Ishikawa (cell line): ENCODE measurements around the gene SOX6.

Experiments
- CEBPB ChIP-seq: IDR thresholded peaks from 2 replicates; pipeline ENCODE4 v1.6.1; 2012
- CREB1 ChIP-seq: IDR thresholded peaks from 2 replicates; pipeline ENCODE4 v1.6.1; 2012; ENCODE audit warnings: low read depth
- EGR1 ChIP-seq: IDR thresholded peaks from 2 replicates; pipeline ENCODE4 v1.6.1; 2012
- EP300 ChIP-seq: IDR thresholded peaks from 2 replicates; pipeline ENCODE4 v1.6.1; 2012; ENCODE audit warnings: borderline replicate concordance
- FOXM1 ChIP-seq: IDR thresholded peaks from 2 replicates; pipeline ENCODE4 v1.6.1; 2012; ENCODE audit warnings: low read depth, borderline replicate concordance
- NFIC ChIP-seq: IDR thresholded peaks from 2 replicates; pipeline ENCODE4 v1.6.1; 2012
- RAD21 ChIP-seq: IDR thresholded peaks from 2 replicates; pipeline ENCODE4 v1.6.1; 2012; ENCODE audit warnings: low read depth
- TAF1 ChIP-seq: IDR thresholded peaks from 2 replicates; pipeline ENCODE4 v1.6.1; 2012; ENCODE audit warnings: low read depth, mild to moderate bottlenecking
- TCF12 ChIP-seq: IDR thresholded peaks from 2 replicates; pipeline ENCODE4 v1.6.1; 2012; ENCODE audit warnings: low read depth
- TEAD4 ChIP-seq: IDR thresholded peaks from 2 replicates; pipeline ENCODE4 v1.6.1; 2012
- YY1 ChIP-seq: IDR thresholded peaks from 2 replicates; pipeline ENCODE4 v1.6.1; 2012; ENCODE audit warnings: low read depth
- ZBTB7A ChIP-seq: IDR thresholded peaks from 2 replicates; pipeline ENCODE4 v1.6.1; 2012; ENCODE audit warnings: low read depth
- TF ChIP-seq, protein P1 (sequence below): IDR thresholded peaks from 2 replicates; pipeline ENCODE4 v1.6.1; 2012
- TF ChIP-seq, protein P2 (sequence below): IDR thresholded peaks from 2 replicates; pipeline ENCODE4 v1.6.1; 2012; ENCODE audit warnings: low read depth, mild to moderate bottlenecking
- TF ChIP-seq, protein P3 (sequence below): IDR thresholded peaks from 2 replicates; pipeline ENCODE4 v1.6.1; 2012

Gene SOX6

DNA sequence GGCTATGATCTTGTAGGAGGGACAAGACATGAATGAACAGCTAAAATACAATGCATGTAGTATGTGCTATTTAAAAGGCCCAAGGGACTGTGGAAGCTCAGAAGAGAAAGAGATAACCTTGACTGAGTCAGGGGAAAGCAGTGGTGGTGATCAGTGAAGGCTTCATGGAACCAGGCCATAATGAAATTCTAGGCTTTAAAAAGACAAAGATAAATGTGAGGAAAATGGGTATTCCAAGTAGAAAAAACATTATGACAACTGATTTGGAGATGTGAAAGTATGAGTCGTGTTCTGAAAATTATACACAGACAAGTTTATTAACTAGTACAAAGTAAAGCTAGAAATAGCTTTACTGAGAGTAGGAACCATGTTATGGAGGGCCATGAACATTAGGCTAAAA lies 189.8 kb downstream of the SOX6 start:
- TF ChIP-seq CEBPB = no peak
- no peak for TF ChIP-seq YY1
- TF ChIP-seq EGR1 = no peak
- TF ChIP-seq TCF12 = no peak
- TF ChIP-seq CREB1 = no peak
- no peak for TF ChIP-seq TEAD4
- TF ChIP-seq, protein P1, sequence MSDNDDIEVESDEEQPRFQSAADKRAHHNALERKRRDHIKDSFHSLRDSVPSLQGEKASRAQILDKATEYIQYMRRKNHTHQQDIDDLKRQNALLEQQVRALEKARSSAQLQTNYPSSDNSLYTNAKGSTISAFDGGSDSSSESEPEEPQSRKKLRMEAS = no peak
- TF ChIP-seq EP300 = no peak
- no peak for TF ChIP-seq FOXM1
- TF ChIP-seq, protein P2, sequence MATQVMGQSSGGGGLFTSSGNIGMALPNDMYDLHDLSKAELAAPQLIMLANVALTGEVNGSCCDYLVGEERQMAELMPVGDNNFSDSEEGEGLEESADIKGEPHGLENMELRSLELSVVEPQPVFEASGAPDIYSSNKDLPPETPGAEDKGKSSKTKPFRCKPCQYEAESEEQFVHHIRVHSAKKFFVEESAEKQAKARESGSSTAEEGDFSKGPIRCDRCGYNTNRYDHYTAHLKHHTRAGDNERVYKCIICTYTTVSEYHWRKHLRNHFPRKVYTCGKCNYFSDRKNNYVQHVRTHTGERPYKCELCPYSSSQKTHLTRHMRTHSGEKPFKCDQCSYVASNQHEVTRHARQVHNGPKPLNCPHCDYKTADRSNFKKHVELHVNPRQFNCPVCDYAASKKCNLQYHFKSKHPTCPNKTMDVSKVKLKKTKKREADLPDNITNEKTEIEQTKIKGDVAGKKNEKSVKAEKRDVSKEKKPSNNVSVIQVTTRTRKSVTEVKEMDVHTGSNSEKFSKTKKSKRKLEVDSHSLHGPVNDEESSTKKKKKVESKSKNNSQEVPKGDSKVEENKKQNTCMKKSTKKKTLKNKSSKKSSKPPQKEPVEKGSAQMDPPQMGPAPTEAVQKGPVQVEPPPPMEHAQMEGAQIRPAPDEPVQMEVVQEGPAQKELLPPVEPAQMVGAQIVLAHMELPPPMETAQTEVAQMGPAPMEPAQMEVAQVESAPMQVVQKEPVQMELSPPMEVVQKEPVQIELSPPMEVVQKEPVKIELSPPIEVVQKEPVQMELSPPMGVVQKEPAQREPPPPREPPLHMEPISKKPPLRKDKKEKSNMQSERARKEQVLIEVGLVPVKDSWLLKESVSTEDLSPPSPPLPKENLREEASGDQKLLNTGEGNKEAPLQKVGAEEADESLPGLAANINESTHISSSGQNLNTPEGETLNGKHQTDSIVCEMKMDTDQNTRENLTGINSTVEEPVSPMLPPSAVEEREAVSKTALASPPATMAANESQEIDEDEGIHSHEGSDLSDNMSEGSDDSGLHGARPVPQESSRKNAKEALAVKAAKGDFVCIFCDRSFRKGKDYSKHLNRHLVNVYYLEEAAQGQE = no peak
- no peak for TF ChIP-seq NFIC
- TF ChIP-seq RAD21 = no peak
- no peak for TF ChIP-seq ZBTB7A
- TF ChIP-seq TAF1 = no peak
- TF ChIP-seq, protein P3, sequence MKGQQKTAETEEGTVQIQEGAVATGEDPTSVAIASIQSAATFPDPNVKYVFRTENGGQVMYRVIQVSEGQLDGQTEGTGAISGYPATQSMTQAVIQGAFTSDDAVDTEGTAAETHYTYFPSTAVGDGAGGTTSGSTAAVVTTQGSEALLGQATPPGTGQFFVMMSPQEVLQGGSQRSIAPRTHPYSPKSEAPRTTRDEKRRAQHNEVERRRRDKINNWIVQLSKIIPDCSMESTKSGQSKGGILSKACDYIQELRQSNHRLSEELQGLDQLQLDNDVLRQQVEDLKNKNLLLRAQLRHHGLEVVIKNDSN = no peak

DNA sequence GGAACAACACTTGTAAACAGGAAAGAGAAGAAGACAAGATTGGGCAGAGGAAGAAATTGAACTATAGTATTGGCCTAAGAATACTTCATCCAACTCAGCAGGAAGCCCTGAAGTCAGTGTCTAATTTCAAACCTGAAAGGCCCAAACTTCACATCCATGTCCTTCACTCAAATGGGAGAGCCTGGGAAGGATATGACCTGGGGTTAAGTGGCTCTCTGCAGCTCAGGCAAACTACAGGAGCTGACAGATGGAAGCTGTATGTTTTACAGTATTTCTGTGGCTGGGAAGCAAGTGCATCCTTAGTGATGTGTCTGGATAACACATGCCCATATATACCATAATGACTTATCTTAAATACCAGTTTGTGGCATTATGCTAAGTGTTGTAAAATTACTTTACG lies 196.2 kb downstream of the SOX6 start:
- TF ChIP-seq CREB1 = no peak
- no peak for TF ChIP-seq YY1
- no peak for TF ChIP-seq EP300
- TF ChIP-seq TAF1 = no peak
- no peak for TF ChIP-seq TCF12
- TF ChIP-seq CEBPB = no peak
- TF ChIP-seq, protein P3 = no peak
- no peak for TF ChIP-seq TEAD4
- TF ChIP-seq NFIC = no peak
- TF ChIP-seq EGR1 = no peak
- TF ChIP-seq, protein P1 = no peak
- no peak for TF ChIP-seq FOXM1
- TF ChIP-seq, protein P2 = no peak
- TF ChIP-seq RAD21 = no peak
- no peak for TF ChIP-seq ZBTB7A

DNA sequence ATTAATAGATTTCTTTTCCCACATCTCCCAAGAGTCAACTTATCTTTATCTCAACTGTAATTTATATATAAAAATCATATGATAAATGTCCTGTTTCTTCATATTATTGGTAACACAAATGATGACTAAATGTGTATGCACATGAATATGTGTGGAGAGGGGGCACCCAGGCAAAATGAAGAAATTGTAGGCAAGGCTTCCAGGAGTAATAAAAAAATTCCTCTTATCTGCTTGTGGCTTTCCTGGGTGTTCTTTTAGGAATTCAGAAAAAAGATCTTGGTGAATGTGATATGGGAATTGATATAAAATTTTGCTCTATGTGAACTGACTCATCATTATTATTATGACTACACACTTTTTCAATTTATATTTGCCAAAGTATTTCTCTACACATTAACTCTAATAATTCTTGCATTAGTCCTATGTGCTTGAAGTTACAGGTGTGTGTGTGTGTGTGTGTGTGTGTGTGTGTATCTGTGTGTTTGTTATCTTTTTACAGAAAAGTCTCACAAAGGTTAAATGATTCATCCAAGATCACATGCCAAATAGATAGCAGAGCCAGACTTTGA lies 197.8 kb downstream of the SOX6 start:
- TF ChIP-seq TEAD4 (no peak), YY1 (no peak), TCF12 (no peak), EP300 (no peak), ZBTB7A (no peak), CEBPB (no peak)
- TF ChIP-seq, protein P2 = no peak

DNA sequence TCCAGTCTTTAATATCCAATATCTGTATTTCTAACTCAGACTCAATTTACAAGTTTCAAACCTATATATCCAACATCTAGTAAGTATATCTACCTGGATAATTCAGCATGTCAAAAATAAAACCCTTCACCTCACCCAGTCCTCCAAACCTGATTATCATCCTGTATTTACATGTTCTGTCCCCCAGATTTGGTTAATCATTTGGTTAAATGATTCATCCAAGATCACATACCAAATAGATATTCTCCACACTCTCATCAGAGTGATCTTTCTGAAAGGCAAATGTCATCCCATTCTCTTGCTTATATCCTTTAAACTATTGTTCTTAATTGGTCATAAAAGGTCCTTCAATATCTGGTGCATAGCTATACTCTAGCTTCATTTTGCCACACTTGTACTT lies 199.0 kb downstream of the SOX6 start:
- TF ChIP-seq TAF1 = no peak
- no peak for TF ChIP-seq ZBTB7A
- TF ChIP-seq TCF12 = no peak
- no peak for TF ChIP-seq TEAD4
- TF ChIP-seq EGR1 = no peak
- TF ChIP-seq, protein P2 = no peak
- no peak for TF ChIP-seq FOXM1
- no peak for TF ChIP-seq EP300
- no peak for TF ChIP-seq RAD21
